ENCODE data around the gene SSR3. TPM values are rescaled to one million over a fixed set of nuclear protein-coding genes. Genes with fewer than 3 reads are reported as not detected.

The SSR3 gene
- total and polyA plus RNA-seq, 2 of the 8 experiments (the other 6 are each of a cell fraction or from before 2014, with no cell fraction given), result 92.7 to 208 TPM

GRCh38 chr3:156498307-156498706 lies 56.6 kb downstream of the SSR3 start:
- POLR2A ChIA-PET (ENCODE audit: partially characterized antibody), result no interaction called here
- TF ChIP-seq PHF8 (conservative IDR thresholded peaks at IDR 0.05; ENCODE audit: low read depth, low read length), result no peak
- TF ChIP-seq CTCF (IDR thresholded peaks at IDR 0.05; ENCODE audit: control extremely low read depth in 1 of 3, insufficient read depth in 1 of 3, low read depth in 1 of 3, low read length in 3 of 3), result no peak
- TF ChIP-seq RAD21 (IDR thresholded peaks at IDR 0.05 in 1 of 2, conservative IDR thresholded peaks at IDR 0.05 in 1 of 2; ENCODE audit: low read depth in 2 of 2, low read length in 2 of 2), result no peak
- TF ChIP-seq SP2 (IDR thresholded peaks at IDR 0.05; ENCODE audit: low read length), result no peak
- TF ChIP-seq MAX (IDR thresholded peaks at IDR 0.05), result no peak
- no peak for TF ChIP-seq EZH2 (IDR thresholded peaks at IDR 0.05; ENCODE audit: low read depth, low read length, severe bottlenecking)
- no peak for TF ChIP-seq SIN3A (conservative IDR thresholded peaks at IDR 0.05 in 1 of 2, IDR thresholded peaks at IDR 0.05 in 1 of 2; ENCODE audit: low read depth in 1 of 2, low read length in 2 of 2)
- TF ChIP-seq JUN (IDR thresholded peaks at IDR 0.05; ENCODE audit: low read depth, low read length), result no peak
- TF ChIP-seq CEBPB (IDR thresholded peaks at IDR 0.05; ENCODE audit: low read depth, low read length), result no peak
- TF ChIP-seq HDAC2 (IDR thresholded peaks at IDR 0.05; ENCODE audit: borderline replicate concordance in 1 of 2, low read depth in 2 of 2, low read length in 2 of 2), result no peak
- no peak for TF ChIP-seq SP1 (IDR thresholded peaks at IDR 0.05; ENCODE audit: low read depth, low read length)

More at GRCh38 chr3:156498307-156498706, 56.6 kb downstream of the SSR3 start:
- Histone ChIP-seq H3K27ac (ENCODE audit: low read depth, low read length) (no peak overlapping the region), H4K91ac (replicated peaks; ENCODE audit: insufficient read length, low read length) (no peak overlapping the region), H3K79me1 (ENCODE audit: low read depth, low read length) (no peaks in the 10 kb centered on the region), H3K18ac (ENCODE audit: extremely low read depth, low read length) (no peak overlapping the region), H3K9ac (replicated peaks in 1 of 4; ENCODE audit: extremely low read depth in 1 of 4, low read depth in 3 of 4, low read length in 3 of 4) (no peak overlapping the region), H4K5ac (ENCODE audit: insufficient read length, low read depth, low read length) (no peak overlapping the region), H3K4ac (replicated peaks; ENCODE audit: insufficient read length, low read depth, low read length) (no peak overlapping the region), H2AFZ (ENCODE audit: low read length) (no peak overlapping the region), H3K23ac (ENCODE audit: insufficient read length) (no peak overlapping the region), H3K56ac (replicated peaks; ENCODE audit: insufficient read length, low read depth, low read length) (no peak overlapping the region), H2BK12ac (ENCODE audit: low read depth, low read length) (no peak overlapping the region), H2BK20ac (ENCODE audit: low read length) (no peak overlapping the region), H4K20me1 (replicated peaks in 1 of 2; ENCODE audit: control insufficient read depth in 1 of 2, insufficient read depth in 2 of 2, low read length in 2 of 2) (no peaks in the 10 kb centered on the region), H3K27me3 (replicated peaks in 1 of 4; ENCODE audit: control insufficient read depth in 3 of 4, extremely low read depth in 1 of 4, insufficient read depth in 3 of 4, low read length in 3 of 4) (no peaks in the 10 kb centered on the region), H2BK5ac (ENCODE audit: low read depth, low read length) (no peak overlapping the region), H2BK15ac (ENCODE audit: low read length) (no peak overlapping the region), H3K4me1 (replicated peaks in 1 of 4; ENCODE audit: control insufficient read depth in 3 of 4, insufficient read depth in 4 of 4, low read length in 3 of 4) (no peaks in the 10 kb centered on the region), H3K23me2 (ENCODE audit: low read depth, low read length) (no peaks in the 10 kb centered on the region), H3K4me3 (ENCODE audit: extremely low read depth in 1 of 4, insufficient read depth in 2 of 4, low read depth in 3 of 4, low read length in 4 of 4) (no peak overlapping the region), H3K79me2 (ENCODE audit: control insufficient read depth in 1 of 2, insufficient read depth in 2 of 2, low read length in 2 of 2) (no peaks in the 10 kb centered on the region), H3K14ac (ENCODE audit: insufficient read length) (no peak overlapping the region), H4K8ac (ENCODE audit: extremely low read depth, insufficient read depth, low read length) (no peak overlapping the region), H3K9me3 (ENCODE audit: insufficient read depth in 2 of 2, low read depth in 1 of 2, low read length in 1 of 2) (peaks cover 0 to 4% of the 10 kb centered on the region in 2 experiments; a peak in 1 of 4 replicates), H3K4me2 (ENCODE audit: insufficient read depth in 1 of 2, low read depth in 2 of 2, low read length in 2 of 2) (no peak overlapping the region), H2BK120ac (replicated peaks; ENCODE audit: low read depth, low read length) (no peak overlapping the region), H3K36me3 (ENCODE audit: control insufficient read depth in 2 of 4, insufficient read depth in 4 of 4, low read length in 3 of 4) (no peaks in the 10 kb centered on the region), H2AK5ac (ENCODE audit: low read depth, low read length) (no peak overlapping the region)
- FAIRE-seq (no peak), DNase-seq (ENCODE audit: low read depth in 1 of 2, low spot score in 2 of 2) (no peak)
- CTCF ChIA-PET (ENCODE audit: partially characterized antibody), result interaction anchor here (1.0 to 2.3 kb wide), 2 partner anchors 23 to 49 kb away, joined by 4 to 6 read pairs; no protein-coding TSS in a partner anchor
- 91% methylated on average over 5 of the region's 5 CpGs; no CpG with 5 or more reads in 1 of the 2 experiments for WGBS, 2 experiments (ENCODE audit: extremely low coverage in 1 of 2, insufficient coverage in 1 of 2, insufficient read length in 1 of 2, insufficient replicate concordance in 2 of 2, low coverage in 1 of 2, low lambda C conversion rate in 2 of 2, missing lambda C conversion rate in 1 of 2)
